Osteoblast (primary cell): Measurements from ENCODE around the gene CPEB4. TPM values are rescaled to one million over a fixed set of nuclear protein-coding genes. Genes with fewer than 3 reads are reported as not detected.

Experiments
- DNase-seq: peaks from one replicate; pipeline ENCODE4 v3.0.0; 2011; ENCODE audit warnings: low spot score, mixed read lengths; ENCODE audit not compliant: insufficient read length; ENCODE audit errors: missing footprints
- H2AFZ ChIP-seq: 2 replicates; pipeline ENCODE4 v1.6.0; 2011; ENCODE audit warnings: mild to moderate bottlenecking, low read length
- H3K27ac ChIP-seq: 2 replicates; pipeline ENCODE4 v1.5.1; 2011; ENCODE audit warnings: mild to moderate bottlenecking, low read depth, low read length, moderate library complexity
- H3K27me3 ChIP-seq: 2 replicates; pipeline ENCODE4 v1.6.0; 2012; ENCODE audit warnings: mild to moderate bottlenecking, control low read depth, inconsistent platforms, low read length, moderate library complexity; ENCODE audit not compliant: insufficient read depth
- H3K36me3 ChIP-seq: 2 replicates; pipeline ENCODE4 v1.5.1; 2011; ENCODE audit warnings: mild to moderate bottlenecking, low read length, control low read depth, moderate library complexity; ENCODE audit not compliant: insufficient read depth
- H3K4me1 ChIP-seq: 2 replicates; pipeline ENCODE4 v1.5.1; 2011; ENCODE audit warnings: mild to moderate bottlenecking, low read length, control low read depth, moderate library complexity; ENCODE audit not compliant: insufficient read depth
- H3K4me2 ChIP-seq: 2 replicates; pipeline ENCODE4 v1.6.0; 2011; ENCODE audit warnings: mild to moderate bottlenecking, low read length; ENCODE audit not compliant: insufficient read depth
- H3K4me3 ChIP-seq: fragments of 200-600 bp; sonication (generic); 3 replicates; pipeline ENCODE4 v1.5.1; 2012; ENCODE audit warnings: mild to moderate bottlenecking, low read length, inconsistent platforms; ENCODE audit not compliant: insufficient read depth
- H3K79me2 ChIP-seq: 2 replicates; pipeline ENCODE4 v1.6.0; 2012; ENCODE audit warnings: mild to moderate bottlenecking, low read length, control low read depth, inconsistent platforms; ENCODE audit not compliant: insufficient read depth
- H3K9me3 ChIP-seq: 2 replicates; pipeline ENCODE4 v1.5.1; 2011; ENCODE audit warnings: low read depth, low read length, control low read depth
- H4K20me1 ChIP-seq: 2 replicates; pipeline ENCODE4 v1.6.0; 2012; ENCODE audit warnings: mild to moderate bottlenecking, low read length, control low read depth; ENCODE audit not compliant: insufficient read depth
- total RNA-seq: library from RNA; depleted of rRNA; stranded (reverse); fragments of >200 nt; gene quantifications from 2 replicates; pipeline ENCODE4 v1.2.3, GENCODE V29; 2012
- TF ChIP-seq, protein P1 (sequence below): IDR thresholded peaks from 2 replicates; pipeline ENCODE4 v1.5.1; 2011; ENCODE audit warnings: mild to moderate bottlenecking, low read depth, low read length, moderate library complexity; ENCODE audit errors: extremely low read depth

The CPEB4 gene
- total RNA-seq, 1 donor, result 41.6 TPM

DNA sequence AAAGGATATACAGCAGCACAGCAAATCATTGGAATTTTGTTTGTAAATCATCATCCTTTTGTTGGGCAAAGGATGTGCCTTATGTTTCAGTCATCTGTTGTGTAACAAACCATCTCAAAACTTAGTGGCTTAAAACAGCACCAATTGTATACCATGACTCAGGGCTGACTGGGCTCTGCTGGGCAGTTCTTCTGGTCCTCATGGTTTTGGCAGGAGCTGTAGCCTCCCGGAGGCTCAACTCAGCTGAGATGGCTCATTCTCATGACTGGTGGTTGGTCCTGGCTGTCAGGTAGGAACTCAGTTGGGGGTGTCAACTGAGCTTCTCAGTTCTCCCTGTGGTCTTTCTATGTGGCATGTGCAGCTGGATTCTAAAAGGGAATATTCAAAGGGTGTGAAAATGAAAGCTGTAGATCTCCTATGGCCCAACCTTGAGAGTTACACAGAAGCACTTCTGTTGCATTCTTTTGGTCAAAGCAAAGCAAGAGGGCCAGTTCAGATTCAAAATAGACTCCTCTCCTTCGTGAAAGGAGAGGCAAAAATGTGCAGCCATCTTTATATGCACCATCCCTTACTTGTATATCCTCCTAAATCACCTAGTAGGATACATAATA, 39.1 kb upstream of the CPEB4 start:
- Histone ChIP-seq H3K9me3 (peaks cover 5% of the 10 kb centered on the region), H3K4me3 (no peak overlapping the region)
- DNase-seq, result no peak

DNA sequence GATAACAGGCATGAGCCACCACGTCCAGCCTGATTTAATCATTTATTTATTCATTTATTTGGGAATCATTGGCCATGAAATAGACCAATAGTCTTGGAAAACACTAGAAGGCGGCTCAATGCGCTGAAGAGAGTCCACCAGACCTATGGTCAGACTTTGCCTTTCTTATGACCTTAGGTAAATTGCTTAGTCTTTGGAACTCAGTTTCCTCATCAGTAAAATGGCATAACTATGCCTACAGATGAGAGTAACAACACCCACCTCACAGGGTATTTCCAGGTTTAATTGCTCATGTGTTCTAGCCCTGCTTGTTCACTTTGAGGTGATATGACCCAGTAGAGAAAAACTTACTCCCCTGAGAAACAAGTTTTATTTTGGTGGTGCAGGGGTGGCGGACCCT, 38.2 kb upstream of the CPEB4 start:
- peaks cover 3% of the 10 kb centered on the region for H3K4me1 ChIP-seq
- H3K27ac ChIP-seq, result no peak overlapping the region
- H3K4me2 ChIP-seq, result no peak overlapping the region
- TF ChIP-seq, protein P1, sequence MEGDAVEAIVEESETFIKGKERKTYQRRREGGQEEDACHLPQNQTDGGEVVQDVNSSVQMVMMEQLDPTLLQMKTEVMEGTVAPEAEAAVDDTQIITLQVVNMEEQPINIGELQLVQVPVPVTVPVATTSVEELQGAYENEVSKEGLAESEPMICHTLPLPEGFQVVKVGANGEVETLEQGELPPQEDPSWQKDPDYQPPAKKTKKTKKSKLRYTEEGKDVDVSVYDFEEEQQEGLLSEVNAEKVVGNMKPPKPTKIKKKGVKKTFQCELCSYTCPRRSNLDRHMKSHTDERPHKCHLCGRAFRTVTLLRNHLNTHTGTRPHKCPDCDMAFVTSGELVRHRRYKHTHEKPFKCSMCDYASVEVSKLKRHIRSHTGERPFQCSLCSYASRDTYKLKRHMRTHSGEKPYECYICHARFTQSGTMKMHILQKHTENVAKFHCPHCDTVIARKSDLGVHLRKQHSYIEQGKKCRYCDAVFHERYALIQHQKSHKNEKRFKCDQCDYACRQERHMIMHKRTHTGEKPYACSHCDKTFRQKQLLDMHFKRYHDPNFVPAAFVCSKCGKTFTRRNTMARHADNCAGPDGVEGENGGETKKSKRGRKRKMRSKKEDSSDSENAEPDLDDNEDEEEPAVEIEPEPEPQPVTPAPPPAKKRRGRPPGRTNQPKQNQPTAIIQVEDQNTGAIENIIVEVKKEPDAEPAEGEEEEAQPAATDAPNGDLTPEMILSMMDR, result no peak
- H3K27me3 ChIP-seq, result no peaks in the 10 kb centered on the region
- H4K20me1 ChIP-seq, result no peaks in the 10 kb centered on the region
- H3K36me3 ChIP-seq, result no peaks in the 10 kb centered on the region
- peaks cover 5% of the 10 kb centered on the region for H3K9me3 ChIP-seq
- no peak for DNase-seq
- no peaks in the 10 kb centered on the region for H3K79me2 ChIP-seq
- no peak overlapping the region for H3K4me3 ChIP-seq
- H2AFZ ChIP-seq, result no peak overlapping the region

More for the DNA sequence above, 39.1 kb upstream of the CPEB4 start:
- no peaks in the 10 kb centered on the region for H3K4me1 ChIP-seq
- H3K4me2 ChIP-seq, result no peak overlapping the region
- TF ChIP-seq, protein P1, result no peak
- H4K20me1 ChIP-seq, result no peaks in the 10 kb centered on the region
- H3K27ac ChIP-seq, result no peak overlapping the region
- H3K36me3 ChIP-seq, result no peaks in the 10 kb centered on the region
- no peaks in the 10 kb centered on the region for H3K27me3 ChIP-seq
- H3K79me2 ChIP-seq, result no peaks in the 10 kb centered on the region
- H2AFZ ChIP-seq, result no peak overlapping the region

DNA sequence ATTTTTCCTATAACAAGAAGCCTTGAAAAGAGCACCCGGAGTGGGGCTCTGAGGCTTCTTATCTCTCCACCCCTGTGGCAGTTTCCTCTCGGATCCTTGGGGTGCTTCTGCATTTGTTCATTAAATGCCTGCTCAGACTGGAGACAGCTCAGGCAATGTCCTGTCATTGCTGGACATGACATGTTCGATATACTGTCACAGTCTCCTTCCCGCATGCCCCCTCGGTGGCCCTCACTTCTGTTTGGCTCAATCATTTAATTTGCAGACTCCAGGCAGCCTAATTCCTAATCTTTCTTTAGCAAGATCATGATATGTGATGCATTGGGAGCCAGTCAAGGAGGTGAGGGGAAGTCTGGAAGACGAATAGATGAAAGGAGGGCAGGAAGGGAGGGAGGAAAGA, 37.5 kb upstream of the CPEB4 start:
- DNase-seq, result no peak

DNA sequence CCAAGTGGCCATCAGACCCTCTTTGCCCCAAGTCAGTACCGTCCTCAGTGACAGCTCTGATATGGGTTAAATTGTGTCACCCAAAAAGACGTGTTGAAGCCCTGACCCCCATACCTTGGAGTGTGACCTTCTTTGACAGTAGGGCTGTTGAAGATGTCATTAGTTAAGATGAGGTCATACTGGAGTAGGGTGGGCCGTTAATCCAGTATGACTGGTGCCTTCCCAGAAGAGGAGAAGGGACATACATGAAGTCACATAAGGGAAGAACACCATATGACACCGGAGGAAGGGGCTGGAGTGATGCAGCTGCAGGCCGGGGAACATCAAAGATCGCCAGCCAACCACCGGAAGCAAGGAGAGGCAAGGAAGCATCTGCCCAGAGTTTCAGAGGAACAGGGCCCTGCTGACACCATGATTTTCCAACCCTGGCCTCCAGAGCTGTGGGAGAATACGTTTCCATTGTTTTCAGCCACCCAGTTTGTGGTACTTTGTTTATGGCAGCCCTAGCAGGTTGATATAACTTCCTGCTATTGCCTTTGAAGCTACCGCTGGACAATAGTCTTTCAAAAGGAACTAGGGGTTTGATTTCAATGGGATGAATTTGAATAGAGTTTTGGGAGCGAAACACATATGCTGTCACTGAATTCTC, 36.4 kb upstream of the CPEB4 start:
- H3K27me3 ChIP-seq, result no peaks in the 10 kb centered on the region
- H3K36me3 ChIP-seq, result no peaks in the 10 kb centered on the region
- TF ChIP-seq, protein P1, result no peak

More for the DNA sequence above, 37.5 kb upstream of the CPEB4 start:
- Histone ChIP-seq H3K27me3 (no peaks in the 10 kb centered on the region), H3K4me1 (peaks cover 3% of the 10 kb centered on the region), H3K79me2 (no peaks in the 10 kb centered on the region), H3K4me3 (no peak overlapping the region), H3K9me3 (peaks cover 5% of the 10 kb centered on the region), H4K20me1 (no peaks in the 10 kb centered on the region), H3K4me2 (no peak overlapping the region), H2AFZ (no peak overlapping the region), H3K36me3 (no peaks in the 10 kb centered on the region), H3K27ac (no peak overlapping the region)
- TF ChIP-seq, protein P1, result no peak

More for the DNA sequence above, 36.4 kb upstream of the CPEB4 start:
- no peak overlapping the region for H2AFZ ChIP-seq
- no peaks in the 10 kb centered on the region for H3K79me2 ChIP-seq
- peaks cover 3% of the 10 kb centered on the region for H3K4me1 ChIP-seq
- no peaks in the 10 kb centered on the region for H4K20me1 ChIP-seq
- no peak for DNase-seq
- no peak overlapping the region for H3K4me2 ChIP-seq
- peaks cover 5% of the 10 kb centered on the region for H3K9me3 ChIP-seq
- H3K27ac ChIP-seq, result no peak overlapping the region
- no peak overlapping the region for H3K4me3 ChIP-seq
